GM18502 (cell line): ENCODE results near the gene NDC80.

Source experiments
- ATAC-seq: cut with Tn5 transposase; IDR thresholded peaks from one replicate; pipeline ENCODE4 v1.9.1; 2021; ENCODE audit warnings: mild to moderate bottlenecking; ENCODE audit not compliant: unreplicated experiment, poor library complexity

NDC80 gene

DNA sequence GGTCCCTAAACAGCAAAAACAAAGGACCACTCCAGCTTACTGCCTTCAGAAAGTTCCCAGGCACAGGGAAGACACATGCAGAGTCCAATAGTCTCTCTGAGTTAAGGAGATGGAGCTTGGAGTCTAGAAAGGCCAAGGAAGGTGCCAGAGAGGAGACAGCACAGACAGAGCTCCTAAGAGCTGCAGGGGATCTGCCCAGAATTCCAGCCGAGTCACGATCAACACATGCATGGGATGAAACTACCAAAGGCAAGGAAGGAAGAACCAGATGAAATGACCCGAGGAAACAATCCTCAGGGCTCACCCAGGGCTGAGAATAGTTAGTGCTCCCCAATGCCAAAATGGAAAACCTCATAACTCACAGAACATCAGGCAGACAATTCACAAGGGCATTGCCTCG lies 15.5 kb upstream of the NDC80 start:
- ATAC-seq, result no peak

GRCh38 chr18:2557536-2557935 lies 13.8 kb upstream of the NDC80 start:
- ATAC-seq, result no peak

DNA sequence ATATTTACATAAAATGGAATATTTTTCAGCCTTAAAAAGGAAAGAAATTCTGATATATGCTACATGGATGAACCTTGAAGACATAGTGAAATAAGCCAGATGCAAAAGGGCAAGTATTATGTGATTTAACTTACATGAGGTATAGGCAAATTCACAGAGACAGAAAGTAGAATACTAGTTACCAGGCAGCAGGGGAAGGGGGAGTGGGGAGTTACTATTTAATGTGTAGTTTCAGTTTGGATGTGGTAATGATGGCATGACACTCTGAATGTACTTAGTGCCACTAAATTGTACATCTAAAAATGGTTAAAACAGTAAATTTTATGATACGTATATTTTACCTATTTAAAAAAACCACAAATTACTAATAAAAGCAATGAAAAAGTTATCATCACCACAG lies 12.1 kb upstream of the NDC80 start:
- ATAC-seq, result no peak

GRCh38 chr18:2564373-2564772 lies 7.0 kb upstream of the NDC80 start:
- ATAC-seq, result no peak

DNA sequence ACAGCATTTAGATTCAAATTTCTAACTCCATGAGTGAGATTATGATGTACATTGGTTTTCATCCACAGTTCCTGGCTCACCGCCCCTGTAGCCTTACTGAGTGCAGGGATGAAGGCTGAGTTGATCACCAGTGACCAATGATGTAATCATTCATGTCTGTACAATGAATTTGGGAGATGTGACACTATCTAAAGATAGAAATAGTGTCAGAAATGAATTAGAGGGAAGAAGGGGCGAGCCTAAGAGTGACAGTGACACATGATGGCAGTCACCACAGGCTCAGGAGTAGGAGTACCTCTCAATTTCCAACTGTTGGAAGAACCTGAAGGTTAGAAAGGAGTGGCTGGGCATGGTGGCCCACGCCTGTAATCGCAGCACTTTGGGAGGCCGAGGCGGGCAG lies 3.2 kb upstream of the NDC80 start:
- no peak for ATAC-seq

GRCh38 chr18:2568605-2569004 lies 2.8 kb upstream of the NDC80 start:
- ATAC-seq, result no peak

DNA sequence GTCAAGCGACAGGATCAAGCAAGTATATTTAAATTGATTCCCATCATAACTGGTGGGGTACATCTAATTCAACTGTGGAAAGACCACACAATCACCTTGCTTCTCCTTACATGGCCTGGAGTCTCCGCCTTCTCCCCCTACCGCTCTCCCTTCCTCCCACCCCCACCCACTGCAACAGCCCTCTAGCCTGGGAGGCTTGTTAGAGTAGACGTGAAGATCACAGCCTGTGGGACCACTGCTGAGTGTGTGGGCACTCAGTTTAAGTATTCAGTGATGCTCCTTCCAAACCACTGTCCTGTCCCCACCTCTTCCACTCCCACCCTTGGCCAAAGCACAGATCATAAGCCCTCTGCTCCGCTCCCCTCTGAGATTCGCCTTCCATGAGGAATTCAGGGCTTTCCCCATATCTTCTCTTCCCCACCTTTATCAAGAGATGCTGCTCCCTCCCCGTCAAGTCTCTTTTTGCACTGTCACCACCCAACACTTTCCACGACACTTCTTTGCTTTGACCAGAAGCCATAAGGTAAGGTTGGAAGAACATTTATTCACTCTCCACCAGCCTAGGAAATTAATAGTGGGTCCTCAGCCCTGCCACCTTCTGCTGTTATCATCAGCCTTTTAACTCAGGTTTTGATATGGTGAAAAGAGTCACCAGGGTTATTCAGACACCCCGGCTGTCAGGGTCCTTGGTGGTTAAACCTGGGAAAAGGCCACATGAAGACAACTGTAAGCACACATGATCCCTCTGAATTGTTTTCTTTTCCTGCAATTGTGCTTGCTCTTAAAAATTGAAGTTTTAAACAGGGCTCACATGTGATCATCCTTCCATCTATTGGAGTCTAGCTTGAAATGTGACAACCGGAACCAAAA lies 1.8 kb upstream of the NDC80 start:
- no peak for ATAC-seq

DNA sequence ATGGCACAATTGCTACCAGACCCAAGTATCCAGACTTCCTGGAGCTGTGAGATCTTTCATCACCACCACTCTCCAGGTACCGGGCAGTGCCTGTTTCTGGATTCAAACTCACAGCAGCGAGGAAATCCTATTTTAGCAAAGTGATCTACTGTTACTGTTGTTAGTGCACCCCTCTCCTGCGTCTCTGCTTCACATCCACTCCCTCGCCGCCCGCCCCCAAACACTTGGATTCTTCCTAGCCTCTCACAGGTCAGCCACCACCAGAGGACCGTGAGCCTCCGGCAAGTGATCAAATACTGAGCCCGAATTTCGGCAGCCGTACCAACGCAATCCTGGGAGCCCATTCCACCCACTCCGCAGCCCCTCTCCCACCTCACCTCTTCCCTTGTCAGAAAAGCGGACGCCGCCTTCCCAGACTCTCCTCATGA lies 571 bp upstream of the NDC80 start:
- peak; percentile 54 for ATAC-seq

DNA sequence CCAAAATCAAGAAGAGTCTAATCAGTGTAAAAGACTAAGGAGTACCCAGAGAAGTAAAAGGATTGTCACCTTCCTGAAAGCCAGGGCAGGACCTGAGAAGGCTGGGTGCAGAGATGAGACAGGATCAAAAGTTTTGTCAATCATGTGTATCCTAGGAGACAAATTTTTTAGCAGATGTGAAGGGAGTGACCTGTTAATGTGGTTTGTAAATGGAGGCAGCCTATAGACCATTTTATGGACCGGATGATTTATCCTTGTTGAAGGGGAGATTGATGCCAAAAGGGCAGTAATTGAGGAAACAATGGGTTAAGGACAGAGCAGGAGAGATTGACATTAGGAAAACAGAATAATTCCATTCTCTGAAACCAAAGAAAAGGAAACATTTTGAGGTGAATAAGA lies 813 bp downstream of the NDC80 start:
- peak; percentile 14 for ATAC-seq

- no peak for ATAC-seq
These were observed 1.5 kb downstream of the NDC80 start for GRCh38 chr18:2572892-2573291.

DNA sequence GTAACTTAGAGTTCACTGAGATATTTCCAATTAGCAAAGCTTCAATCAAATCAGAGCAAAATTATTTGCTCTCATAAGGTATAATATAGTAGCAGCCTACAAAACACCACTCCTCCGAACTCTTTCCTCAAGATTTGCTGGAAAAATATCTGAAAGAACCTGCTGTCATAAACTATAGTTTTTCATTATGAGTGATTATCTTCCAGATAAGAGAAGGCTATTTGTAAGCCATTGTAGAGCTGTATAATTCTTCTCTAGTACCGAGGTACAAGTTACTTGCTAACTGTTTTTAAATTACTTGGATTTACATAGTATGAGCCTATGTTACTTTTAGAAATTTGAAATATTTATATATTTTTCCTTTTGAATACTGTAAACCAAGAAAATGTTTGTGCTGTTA lies 2.1 kb downstream of the NDC80 start:
- no peak for ATAC-seq

- no peak for ATAC-seq
These were observed 16.4 kb downstream of the NDC80 start for GRCh38 chr18:2587788-2588187.

- no peak for ATAC-seq
These were observed 17.4 kb downstream of the NDC80 start for GRCh38 chr18:2588666-2589344.

GRCh38 chr18:2589345-2590068 lies 18.1 kb downstream of the NDC80 start:
- ATAC-seq, result no peak

- ATAC-seq, result no peak
These were observed 18.9 kb downstream of the NDC80 start for GRCh38 chr18:2590303-2590702.

GRCh38 chr18:2597639-2598038 lies 26.3 kb downstream of the NDC80 start:
- no peak for ATAC-seq

GRCh38 chr18:2602844-2603243 lies 31.5 kb downstream of the NDC80 start:
- no peak for ATAC-seq

DNA sequence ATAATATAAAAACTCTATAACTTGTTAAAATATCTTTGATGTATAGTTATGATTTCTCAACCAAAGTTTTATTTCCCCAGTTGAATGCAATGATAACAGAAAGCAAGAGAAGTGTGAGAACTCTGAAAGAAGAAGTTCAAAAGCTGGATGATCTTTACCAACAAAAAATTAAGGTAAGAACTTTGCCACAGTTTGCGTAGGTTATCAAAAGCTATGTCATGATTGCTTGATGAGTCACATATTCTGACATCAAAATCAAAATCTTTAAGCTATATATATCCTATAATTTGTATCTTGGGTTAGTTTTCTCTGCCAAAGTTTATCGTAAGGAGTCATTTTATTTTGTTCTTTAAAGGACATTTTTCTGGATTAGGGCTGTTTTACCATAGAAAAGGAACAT lies 35.0 kb downstream of the NDC80 start:
- no peak for ATAC-seq

DNA sequence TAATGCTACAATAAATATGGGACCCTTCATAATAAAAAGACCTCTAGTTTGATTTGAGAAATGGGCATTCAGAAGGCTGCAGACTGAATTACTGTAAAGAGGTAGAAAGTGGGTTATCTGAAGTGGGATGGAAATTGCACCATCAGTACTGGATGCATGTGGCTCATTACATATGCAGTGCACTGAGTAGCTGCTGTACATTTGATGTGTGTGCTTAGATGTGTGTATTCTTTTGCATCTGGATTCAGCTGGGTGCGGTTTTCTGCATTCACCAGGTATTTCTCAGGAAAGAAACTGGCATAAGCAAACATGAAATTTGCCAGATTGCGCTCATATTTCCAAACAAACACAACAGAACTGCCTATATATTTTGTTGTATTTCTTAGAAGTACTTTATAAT lies 38.2 kb downstream of the NDC80 start:
- no peak for ATAC-seq

- ATAC-seq, result no peak
These were observed 39.2 kb downstream of the NDC80 start for GRCh38 chr18:2610549-2610948.

DNA sequence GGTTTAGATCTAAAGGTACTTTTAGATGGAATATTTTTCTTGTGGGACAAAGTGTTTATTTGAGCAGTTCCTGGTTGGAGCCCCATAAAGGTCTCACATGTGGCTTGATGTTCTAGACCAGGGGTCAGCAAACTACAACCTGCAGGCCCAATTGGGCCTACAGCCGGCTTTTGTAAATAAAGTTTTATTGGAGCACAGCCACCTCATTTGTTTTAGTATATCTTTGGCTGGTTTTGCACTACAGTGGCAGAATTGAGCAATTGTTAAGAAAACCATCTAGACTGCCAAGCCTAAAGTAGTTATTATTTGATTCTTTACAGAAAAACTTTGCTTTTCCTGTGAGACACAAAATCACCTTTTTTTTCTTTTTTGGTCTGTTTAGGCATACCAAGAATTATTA lies 41.6 kb downstream of the NDC80 start:
- no peak for ATAC-seq
